Measurements from ENCODE around the gene PIEZO2. TPM values are rescaled to one million over a fixed set of nuclear protein-coding genes. Genes with fewer than 3 reads are reported as not detected.
A peak's percentile ranks its signal among the peaks of the same experiment; 100 is the strongest.

PIEZO2 gene
- total RNA-seq, 4 donors from 2014 or later: 2.1 to 7.4 (median 2.5) TPM; not detected in 1

DNA sequence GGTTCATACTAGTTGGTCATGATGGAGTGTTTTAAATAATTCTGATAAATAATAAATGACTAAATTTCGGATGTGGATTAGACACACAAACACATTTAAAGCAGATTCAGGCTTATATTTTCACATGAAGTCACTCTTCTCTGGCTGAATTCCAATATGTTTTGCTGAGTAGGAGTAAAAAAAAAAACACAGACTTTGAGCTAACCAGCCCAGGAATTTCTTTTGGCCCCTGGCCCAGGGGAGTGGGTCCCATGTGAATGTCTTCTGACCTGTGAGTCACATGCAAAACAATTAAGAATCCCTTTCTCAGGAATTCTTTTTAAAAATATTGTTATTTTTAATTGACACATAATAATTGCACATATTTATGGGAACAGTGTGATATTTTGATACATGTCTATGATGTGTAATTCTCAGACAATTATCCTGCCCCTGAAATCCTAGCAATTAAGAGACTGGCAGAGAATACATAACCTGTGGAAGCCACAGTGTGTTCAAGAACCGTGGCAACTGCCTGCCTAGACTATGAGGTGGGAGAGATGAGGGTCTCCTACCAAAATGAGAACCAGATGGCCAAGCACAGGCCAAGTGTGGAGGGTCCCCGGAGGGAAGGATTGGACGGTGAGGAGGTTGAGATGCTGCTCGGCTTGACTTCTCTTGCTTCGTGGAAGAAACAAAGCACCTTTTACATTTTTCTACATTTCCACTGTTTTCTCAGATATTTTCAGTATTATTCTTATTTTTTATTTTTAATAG lies 236.4 kb downstream of the PIEZO2 start:
- peak overlapping the region in 1 of 4 donors; percentile 29 for H3K27ac ChIP-seq
- intact Hi-C loops (cut with DNase I): no loop called here
- WGBS, 2 donors: 69 to 71% methylated on average over 6 of the region's 6 CpGs

DNA sequence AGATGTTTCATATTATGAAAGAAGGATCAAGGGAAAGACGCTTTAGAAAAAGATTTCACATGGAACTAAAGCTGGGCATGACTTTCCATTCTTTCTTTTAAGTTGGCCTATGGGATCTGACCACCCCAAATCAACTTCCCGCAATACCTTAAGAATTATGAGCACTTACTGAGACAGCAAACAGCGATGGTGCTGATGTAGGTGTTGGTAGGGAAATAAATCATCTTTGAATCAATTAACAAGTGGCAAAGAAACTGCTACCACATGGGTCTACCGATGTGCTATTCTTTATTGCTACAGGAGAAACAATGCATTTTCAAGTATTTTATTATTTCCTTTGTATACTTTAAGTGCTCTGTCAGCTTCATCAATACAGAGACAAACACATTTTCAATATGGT lies 239.6 kb downstream of the PIEZO2 start:
- Histone ChIP-seq H3K4me1 (peaks cover 0 to 8% (median 0%) of the 10 kb centered on the region in 3 donors), H3K4me3 (no peak overlapping the region), H3K9me3 (no peaks in the 10 kb centered on the region), H3K27ac (no peak overlapping the region), H3K36me3 (no peaks in the 10 kb centered on the region), H3K27me3 (no peaks in the 10 kb centered on the region)
- TF ChIP-seq, protein P1, sequence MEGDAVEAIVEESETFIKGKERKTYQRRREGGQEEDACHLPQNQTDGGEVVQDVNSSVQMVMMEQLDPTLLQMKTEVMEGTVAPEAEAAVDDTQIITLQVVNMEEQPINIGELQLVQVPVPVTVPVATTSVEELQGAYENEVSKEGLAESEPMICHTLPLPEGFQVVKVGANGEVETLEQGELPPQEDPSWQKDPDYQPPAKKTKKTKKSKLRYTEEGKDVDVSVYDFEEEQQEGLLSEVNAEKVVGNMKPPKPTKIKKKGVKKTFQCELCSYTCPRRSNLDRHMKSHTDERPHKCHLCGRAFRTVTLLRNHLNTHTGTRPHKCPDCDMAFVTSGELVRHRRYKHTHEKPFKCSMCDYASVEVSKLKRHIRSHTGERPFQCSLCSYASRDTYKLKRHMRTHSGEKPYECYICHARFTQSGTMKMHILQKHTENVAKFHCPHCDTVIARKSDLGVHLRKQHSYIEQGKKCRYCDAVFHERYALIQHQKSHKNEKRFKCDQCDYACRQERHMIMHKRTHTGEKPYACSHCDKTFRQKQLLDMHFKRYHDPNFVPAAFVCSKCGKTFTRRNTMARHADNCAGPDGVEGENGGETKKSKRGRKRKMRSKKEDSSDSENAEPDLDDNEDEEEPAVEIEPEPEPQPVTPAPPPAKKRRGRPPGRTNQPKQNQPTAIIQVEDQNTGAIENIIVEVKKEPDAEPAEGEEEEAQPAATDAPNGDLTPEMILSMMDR (IDR thresholded peaks at IDR 0.05): no peak
- TF ChIP-seq POLR2A (IDR thresholded peaks at IDR 0.05): no peak
- WGBS, 2 donors: 83 to 89% methylated on average over 4 of the region's 4 CpGs
- DNase-seq: no peak
- intact Hi-C loops (cut with DNase I): no loop called here

More for the DNA sequence above, 236.4 kb downstream of the PIEZO2 start:
- H3K4me1 ChIP-seq: peaks cover 0 to 8% (median 0%) of the 10 kb centered on the region in 3 donors
- no peaks in the 10 kb centered on the region for H3K9me3 ChIP-seq
- no peak for TF ChIP-seq POLR2A (IDR thresholded peaks at IDR 0.05)
- TF ChIP-seq, protein P1 (IDR thresholded peaks at IDR 0.05): no peak
- DNase-seq: no peak
- H3K27me3 ChIP-seq: no peaks in the 10 kb centered on the region
- no peaks in the 10 kb centered on the region for H3K36me3 ChIP-seq
- H3K4me3 ChIP-seq: no peak overlapping the region

DNA sequence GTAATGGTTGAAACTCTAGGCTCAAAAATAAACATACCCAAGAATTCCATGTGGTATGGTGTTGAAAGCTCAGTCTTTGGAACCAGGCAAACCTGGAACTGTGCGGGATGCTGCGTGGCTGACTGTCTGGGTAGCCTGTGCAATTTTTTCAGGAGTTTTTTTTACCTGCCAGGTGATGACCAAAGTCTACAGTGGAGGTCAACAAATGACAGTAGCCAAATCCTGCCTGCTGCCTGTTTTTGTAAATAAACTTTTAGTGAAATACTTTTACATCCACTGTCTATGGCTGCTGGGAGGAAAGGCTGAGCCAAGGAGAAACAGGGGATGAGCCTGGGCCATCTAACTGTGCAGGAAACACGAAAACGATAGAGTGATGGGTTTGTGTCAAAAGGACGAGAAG lies 240.6 kb downstream of the PIEZO2 start:
- WGBS, 2 donors: 70 to 80% methylated on average over 5 of the region's 5 CpGs
- intact Hi-C loops (cut with DNase I): no loop called here
- Histone ChIP-seq H3K9me3 (no peaks in the 10 kb centered on the region), H3K4me1 (peaks cover 0 to 8% (median 0%) of the 10 kb centered on the region in 3 donors), H3K27ac (no peak overlapping the region), H3K36me3 (no peaks in the 10 kb centered on the region), H3K27me3 (no peaks in the 10 kb centered on the region), H3K4me3 (no peak overlapping the region)
- TF ChIP-seq POLR2A (IDR thresholded peaks at IDR 0.05): no peak
- TF ChIP-seq, protein P1 (IDR thresholded peaks at IDR 0.05): no peak
- DNase-seq: no peak

DNA sequence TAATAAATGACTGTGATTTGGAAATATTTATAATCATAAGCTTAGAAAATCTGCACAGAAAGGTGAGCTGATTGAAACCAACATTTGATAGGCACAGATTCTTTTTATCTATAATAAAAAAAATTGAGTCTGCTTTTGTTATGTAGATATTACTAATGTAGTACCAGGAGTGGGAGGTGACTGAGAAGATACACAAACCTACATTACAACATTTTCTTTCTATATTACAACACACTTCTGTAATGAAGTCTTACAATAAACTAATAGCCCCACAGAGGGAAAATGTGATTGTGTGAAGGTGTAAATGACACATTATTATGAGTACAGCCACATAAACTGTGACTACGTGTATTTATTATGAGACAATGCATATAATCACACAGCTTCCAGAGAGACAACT lies 241.6 kb downstream of the PIEZO2 start:
- H3K4me3 ChIP-seq: no peak overlapping the region
- no peaks in the 10 kb centered on the region for H3K36me3 ChIP-seq
- TF ChIP-seq, protein P1 (IDR thresholded peaks at IDR 0.05): no peak
- no peak for TF ChIP-seq POLR2A (IDR thresholded peaks at IDR 0.05)
- intact Hi-C loops (cut with DNase I): no loop called here
- DNase-seq: no peak
- no peak overlapping the region for H3K27ac ChIP-seq
- 65 to 68% methylated on average over 1 of the region's 1 CpG for WGBS, 2 donors
- H3K9me3 ChIP-seq: no peaks in the 10 kb centered on the region
- H3K27me3 ChIP-seq: no peaks in the 10 kb centered on the region
- H3K4me1 ChIP-seq: peaks cover 0 to 3% (median 0%) of the 10 kb centered on the region in 3 donors

DNA sequence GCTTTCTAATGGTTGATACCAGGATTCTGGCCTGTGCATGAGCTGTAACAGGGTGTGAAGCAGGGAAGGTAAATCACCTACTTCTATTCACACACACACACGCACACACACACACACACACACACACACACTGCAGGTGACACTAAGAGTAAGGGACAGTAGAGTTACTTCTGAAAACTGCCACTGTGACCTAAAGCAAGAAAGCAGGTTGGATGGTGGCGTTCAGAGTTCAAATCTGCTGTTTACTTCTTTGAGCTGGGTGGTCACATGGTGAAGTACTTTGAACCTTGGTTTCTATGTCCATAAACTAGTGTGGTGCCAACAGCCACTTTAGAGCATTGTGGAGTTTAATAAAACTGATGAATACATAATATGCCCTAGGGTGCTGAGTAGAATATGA lies 248.0 kb downstream of the PIEZO2 start:
- Histone ChIP-seq H3K27ac (no peak overlapping the region), H3K4me3 (no peak overlapping the region), H3K4me1 (no peaks in the 10 kb centered on the region), H3K9me3 (no peaks in the 10 kb centered on the region), H3K27me3 (no peaks in the 10 kb centered on the region), H3K36me3 (no peaks in the 10 kb centered on the region)
- DNase-seq: no peak
- intact Hi-C loops (cut with DNase I): no loop called here
- 76 to 94% methylated on average over 2 of the region's 2 CpGs for WGBS, 2 donors
- TF ChIP-seq POLR2A (IDR thresholded peaks at IDR 0.05): no peak
- TF ChIP-seq, protein P1 (IDR thresholded peaks at IDR 0.05): no peak

All from esophagus squamous epithelium (tissue), 5 donors.